NCI-H2081 (cell line): ENCODE measurements around the gene CEP128.

Experiments
- DNase-seq, 2 experiments: peaks; one replicate each; lab custom pipeline; 2025; lab: John Stamatoyannopoulos, UW

Gene CEP128

DNA sequence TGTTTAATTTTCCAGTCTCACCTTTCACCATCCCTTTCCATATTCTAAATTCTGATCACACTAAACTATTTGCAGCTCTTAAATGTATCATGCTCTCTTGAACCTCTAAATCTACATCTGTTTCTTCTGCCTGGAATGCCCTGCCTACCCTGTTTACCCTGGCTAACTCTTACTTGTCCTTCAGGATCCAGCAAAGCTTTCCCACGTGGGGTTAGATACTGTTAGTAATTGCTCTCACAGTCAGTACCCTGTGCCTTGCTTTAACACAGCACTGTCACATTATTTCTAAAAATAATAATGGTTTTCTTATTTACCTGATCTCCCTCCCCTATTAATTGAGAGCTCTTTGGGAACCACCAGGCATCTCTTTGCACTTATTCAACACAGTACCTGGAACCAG lies 333.0 kb downstream of the CEP128 start:
- DNase-seq = no peak

DNA sequence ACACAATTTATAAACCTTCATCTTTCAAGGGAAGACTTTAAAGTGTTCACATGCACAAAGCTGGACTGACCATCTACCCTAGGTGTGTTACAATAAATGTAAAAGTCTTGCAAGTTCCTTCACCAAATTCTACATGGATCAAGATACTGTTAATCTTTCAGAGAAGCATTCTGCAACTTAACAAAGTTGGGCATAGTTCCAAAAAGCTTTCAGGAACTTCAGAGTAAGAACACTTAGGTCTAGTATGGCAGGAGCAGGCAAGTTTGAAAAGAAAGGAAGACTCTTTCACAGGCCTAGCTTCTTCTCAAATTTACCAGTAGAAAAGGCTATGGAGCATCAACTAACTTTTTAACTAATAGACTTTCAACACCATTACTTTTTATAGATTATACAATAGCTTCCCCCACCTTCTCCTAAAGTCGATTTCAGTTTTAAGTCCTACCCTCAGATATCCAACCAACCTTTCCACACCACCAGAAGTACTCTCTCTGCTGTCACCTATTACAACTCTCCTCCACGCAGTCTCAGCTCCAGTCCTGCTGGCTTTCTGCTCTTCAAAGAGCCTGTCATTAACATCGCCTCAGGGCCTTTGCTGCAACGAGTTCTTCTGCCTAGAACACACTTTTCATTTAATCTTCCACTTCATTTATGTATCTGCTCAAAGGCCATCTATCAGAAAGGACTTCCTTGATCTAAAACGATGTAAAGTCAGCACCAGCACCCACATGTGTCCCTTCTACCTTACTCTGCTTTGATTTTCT lies 333.9 kb downstream of the CEP128 start:
- DNase-seq = no peak

DNA sequence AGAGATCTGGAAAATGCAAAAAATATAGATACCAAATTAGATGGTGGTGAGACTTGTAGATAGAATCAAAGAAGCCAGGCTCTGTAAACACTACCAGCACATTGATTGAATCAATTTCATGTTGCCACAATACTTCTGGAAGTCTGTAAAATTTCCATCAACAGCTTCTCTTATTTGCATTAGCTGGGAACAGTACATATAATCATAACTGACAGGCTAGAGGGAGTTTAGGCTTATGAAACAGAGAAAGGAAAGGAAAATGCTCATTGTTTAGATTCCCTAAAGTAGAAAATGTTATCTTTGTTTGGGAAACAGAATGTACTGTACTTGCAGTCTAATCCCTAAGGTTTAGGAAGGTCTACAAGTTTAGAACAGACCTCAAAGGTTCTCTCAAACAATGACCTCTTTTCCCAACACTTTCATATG lies 335.2 kb downstream of the CEP128 start:
- peak in 1 of 2 experiments; percentile 1 for DNase-seq

DNA sequence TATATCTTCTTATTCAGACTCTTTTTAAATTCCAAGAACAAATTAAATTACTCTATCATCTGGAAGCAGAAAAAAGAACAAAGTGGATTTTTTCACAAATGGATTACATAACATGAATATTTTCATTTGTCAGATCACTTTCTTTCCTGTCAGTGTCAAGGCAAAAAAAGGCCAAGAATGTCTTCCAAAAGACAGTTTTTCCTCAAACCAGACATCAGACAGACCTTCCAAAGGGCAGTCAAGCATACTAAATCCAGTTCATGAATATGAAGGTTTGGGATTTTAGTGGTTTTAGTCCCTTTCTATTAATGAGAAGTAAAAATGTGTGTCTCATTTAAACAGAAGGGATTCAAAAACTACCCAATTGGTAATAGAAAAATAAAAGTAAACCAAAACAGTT lies 336.0 kb downstream of the CEP128 start:
- no peak for DNase-seq

DNA sequence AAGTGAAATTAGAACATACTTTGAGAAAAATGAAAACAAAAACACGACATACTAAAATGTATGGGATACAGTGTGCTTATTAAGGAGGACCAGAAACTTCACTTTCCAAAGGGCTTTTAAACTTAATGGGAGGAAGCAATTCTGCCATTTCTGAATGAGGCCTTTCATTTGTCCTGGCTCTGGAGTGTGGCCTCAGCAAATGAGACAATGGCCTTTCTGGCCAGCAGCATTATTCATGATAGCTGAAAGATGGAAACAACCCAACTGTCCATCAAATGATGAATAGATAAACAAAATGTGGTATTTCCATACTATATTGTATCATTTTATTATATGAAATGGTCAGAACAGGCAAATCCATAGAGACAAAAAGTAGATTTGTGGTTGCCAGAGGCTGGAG lies 338.6 kb downstream of the CEP128 start:
- DNase-seq = no peak

DNA sequence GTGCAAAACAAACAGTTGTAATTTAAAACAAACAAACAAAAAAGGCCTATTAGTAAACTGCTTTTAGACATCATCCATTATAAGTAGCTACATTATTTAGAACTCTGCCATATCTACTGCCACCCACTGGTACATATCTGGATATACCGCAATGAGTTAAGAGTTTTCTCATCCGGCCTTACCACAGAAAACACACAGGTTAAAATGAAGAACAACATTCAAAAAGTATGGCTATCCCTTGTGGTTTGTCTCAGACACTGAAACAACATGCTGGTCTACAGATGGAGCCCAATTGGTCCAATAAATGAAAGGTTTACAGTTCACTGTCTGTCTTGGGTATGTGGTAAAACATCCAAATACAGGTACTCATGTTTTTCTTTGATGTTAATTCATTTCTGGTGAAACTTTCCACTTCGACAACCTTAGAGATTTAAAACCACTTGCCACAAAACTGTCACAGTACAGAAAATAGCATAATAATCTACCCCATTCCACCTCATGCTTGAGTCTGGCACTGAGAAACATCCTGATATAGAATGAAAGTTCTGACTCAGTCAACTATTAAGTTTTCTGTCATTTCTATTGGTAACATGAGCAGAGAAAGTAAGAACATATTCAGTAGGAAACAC lies 354.3 kb downstream of the CEP128 start:
- DNase-seq = peak; percentile 10 to 13

DNA sequence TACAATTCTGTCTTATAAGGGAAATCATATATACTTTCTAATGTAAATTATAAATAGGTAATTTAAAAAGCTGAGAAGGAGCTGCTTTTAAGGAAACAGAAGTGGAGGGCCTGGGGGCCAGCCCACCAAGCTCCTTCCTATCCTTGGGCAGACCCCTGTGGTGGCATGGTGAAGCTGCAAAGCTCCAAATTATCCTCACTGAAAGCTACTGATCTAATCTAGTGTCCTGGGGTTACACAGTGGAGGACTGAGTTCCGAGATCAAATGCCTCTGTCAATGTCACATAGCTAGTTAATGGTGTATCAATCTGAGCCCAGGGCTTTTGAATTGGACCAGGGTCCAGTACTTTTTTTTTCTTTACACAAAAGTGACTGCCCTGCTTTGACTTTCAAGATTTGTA lies 355.4 kb downstream of the CEP128 start:
- DNase-seq = no peak

DNA sequence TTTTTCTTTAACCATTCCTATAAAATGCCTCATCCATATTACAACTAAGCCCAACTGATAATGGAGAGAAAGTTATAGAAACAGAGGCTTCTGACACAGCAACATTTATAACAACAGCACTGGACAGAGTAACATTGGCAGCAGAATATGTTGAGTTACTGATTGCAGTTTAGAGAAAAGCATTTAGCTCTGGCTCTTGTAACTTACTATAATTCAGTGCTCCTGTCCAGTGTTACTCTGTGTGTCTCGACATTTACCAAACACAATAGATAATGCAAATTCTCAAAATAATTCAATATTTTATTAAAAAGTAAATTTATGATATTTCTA lies 356.1 kb downstream of the CEP128 start:
- no peak for DNase-seq

DNA sequence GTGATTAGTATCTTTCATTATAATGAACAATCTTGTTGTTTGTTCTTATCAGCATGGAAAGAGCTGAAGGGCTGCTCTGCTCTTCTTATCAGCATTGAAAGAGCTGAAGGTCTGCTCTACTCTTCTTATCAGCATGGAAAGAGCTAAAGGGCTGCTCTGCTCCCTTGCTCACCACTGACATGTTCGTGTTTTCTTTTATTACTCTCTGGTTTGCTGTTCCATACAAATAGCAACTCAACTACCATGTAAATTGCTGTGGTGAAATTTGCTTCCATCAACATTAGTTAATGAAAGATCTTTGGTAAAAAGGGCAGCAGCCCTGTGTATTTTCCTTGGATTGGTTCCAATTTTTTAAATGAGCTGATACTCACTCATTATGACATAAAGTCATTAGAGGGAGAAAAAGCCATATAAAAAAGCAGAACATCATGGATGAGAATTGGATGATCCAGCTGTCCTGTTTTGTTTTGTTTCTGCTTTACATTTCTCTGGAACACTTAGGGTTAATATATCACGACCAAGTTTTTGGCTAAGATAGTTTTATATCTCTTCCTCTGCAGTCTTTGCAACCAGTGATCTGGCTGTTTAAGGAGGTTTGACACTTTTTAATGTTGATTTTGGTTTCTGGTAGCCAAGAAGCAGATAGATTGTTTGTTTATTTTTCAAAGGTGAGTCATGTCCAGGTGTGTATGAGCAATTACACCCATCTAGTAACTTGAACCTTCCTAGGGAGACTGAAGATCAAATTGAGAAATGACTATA lies 356.6 kb downstream of the CEP128 start:
- DNase-seq = peak; percentile 15 to 57

DNA sequence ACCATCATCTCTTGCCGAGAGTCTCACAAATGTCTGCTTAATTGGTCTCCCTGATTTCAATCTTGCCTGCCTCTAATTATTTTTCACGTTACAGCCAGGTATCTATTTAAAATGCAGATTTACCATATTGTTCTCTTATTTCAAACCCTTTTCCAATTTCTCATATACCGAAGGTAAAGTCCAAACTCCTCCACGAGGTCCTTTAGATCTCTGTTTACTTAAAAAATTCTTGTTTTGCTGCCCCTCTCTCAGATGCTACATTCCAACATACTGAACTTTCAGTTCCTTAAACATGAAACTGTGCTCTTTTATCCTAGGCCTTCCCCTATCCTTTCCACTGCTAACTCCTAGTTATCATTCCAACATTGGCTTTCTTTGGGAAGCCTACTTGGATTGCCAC lies 363.9 kb downstream of the CEP128 start:
- DNase-seq = no peak

DNA sequence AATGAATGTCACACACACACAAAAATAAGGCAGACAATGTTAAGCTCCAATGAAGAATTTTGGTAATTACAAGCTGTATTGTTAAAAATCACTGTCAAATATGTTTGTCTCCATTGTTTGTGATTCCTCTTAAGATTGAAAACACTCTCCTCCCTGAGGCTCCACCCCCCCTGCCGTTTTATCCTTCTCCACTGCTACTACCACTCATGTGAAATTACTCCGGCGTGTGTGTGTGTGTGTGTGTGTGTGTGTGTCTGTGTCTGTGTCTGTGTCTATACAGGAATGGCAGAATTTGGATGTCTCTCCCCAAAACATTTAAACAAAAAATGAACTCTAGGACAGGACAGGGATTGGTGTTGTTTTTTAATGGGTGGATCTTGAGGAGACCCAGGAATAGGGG lies 365.1 kb downstream of the CEP128 start:
- no peak for DNase-seq

DNA sequence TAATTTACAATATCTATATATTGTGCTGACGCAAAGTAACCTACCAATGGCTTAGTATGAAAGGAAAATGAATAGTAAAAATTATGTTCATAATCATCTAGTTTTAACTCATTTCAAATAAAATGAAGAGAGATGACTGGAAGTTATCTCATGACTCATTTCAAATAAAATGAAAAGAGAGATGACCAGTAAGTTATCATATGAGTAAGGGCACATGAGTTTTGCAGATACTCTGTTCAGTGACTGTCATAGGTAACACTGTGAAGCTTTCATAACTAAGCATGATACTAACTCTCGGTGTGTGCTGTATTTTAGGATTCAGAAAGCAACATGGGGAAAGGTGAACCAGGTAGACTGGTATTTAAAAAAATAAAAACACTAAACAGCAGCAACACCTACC lies 365.8 kb downstream of the CEP128 start:
- no peak for DNase-seq

DNA sequence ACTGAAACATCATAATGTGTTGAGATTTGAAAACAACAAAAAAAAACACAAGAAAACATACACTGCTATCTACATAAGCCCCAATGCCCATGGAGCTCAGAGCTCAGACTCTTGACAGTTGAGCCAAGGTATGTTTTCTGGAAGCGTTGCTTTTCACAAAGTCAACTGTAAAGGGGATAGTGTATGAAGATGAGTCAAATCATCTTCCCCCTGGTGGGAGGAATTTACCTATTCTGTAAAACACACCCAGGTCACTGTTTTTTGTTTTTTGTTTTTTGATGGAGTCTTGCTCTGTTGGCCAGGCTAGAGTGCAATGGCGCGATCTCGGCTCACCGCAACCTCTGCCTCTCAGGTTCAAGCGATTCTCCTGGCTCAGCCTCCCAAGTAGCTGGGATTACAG lies 368.9 kb downstream of the CEP128 start:
- DNase-seq = no peak

DNA sequence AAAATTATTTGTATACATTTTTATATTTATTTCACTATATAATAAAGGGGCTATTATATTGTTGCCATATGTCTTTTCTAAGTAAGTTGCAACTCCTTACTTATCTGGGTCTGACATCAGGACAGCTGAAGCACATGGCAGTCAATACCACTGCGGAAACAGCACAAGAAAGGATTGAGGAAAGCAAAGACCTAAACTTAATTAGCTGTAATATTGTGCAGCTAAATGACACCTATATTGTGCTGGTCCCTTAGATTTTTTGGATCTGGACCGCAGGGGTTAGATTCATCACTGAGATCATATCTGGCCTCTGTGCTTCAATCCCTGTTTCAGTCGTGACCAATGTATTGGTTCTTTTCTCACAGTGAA lies 370.6 kb downstream of the CEP128 start:
- DNase-seq = no peak

DNA sequence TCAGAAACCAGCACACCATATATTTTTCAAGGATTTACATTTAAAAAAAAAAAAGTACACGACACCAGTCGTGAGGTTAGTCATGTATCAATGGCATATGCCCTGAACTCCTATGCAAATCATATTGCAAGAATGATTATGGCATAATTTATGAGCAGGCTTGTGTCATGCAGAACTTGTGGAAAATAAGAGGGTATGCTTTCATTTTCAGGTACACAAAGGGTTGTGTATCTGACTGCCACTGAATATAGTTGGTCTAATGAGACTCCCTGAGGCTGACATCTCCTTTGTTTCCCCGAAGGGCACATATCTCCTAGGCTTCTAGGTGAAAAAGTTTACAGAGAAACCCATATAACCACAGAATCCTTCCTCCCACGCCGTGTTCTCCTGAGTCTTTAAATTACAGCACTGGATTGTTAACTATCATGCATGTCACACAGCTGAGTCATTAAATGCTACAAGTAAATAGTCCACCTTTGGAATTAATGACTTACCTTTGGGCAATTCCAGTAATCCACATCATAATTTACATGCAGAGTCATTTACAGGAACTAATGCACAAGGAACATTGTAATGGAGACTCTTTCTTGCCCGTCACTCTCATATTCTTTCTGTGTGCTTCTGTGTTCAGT lies 373.5 kb downstream of the CEP128 start:
- DNase-seq = no peak

DNA sequence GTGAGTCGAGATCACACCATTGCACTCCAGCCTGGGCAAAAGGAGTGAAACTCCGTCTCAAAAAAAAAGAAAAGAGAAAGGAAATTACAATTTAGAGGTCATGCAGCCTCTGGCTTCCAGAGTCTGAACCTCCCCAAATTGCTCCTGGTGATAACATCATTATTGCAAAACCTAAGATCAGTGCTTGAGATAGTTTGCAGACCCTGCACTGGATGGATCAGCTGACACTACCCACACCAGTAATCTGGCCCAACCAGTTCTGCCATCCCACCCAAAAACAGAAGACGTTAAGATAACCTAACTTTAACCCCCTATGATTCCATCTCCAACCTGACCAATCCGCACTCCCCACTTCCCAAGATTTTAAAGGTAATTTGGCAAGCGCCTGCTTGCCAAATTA lies 376.5 kb downstream of the CEP128 start:
- DNase-seq = no peak

DNA sequence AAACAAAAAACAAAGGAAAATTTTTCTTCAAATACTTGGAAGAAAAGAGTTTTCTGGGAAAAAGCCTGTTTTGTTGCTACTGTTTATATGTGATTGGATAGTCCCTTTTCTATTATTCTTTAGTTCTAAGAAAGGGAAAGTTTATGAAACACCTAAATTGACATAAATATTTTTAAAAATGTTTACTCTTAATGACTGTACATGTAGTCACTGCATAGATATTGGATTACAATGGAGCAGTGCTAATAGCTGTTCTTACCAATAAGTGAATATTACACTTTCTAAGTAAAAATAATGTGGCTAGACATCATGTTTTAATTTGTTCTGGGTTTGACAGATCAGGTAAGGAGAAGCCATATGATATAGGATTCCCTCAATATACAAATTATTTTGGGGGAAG lies 377.5 kb downstream of the CEP128 start:
- DNase-seq = no peak

DNA sequence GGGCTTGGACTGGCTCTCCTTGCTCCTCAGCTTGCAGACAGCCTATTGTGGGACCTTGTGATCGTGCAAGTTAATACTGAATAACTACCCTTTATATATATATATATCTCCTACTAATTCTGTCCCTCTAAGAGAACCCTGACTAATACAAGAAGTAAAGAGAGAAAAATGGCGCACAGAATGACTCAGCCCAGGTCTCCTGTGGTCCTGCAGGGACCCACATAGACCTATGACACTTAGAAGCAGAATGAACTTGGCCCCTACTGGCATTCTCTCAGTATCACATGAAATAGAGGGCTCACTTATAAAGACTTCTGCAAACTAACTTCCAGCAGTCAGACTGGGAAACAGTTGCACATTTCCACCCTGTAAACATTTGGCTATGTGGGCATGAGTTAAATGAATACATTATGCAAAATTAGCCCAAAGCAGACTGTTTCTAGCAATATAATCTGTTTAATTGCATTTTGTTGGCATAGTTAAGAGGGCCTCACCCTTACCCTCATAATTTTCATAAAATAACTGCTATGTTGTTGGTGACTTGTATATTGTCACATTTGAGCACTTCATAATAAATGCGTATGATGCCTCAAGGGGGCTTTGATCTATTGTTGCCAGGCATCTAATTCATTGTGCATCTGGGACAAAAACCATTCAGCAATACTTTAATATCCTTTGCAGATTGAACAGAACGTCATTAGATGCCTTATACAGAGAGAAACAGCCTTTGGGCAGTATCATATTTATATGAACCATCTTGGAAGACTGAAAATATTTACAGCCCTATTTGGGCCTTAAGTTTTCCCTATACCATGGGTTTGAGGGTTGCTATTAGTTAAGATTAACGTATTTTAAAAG lies 380.5 kb downstream of the CEP128 start:
- DNase-seq = no peak

DNA sequence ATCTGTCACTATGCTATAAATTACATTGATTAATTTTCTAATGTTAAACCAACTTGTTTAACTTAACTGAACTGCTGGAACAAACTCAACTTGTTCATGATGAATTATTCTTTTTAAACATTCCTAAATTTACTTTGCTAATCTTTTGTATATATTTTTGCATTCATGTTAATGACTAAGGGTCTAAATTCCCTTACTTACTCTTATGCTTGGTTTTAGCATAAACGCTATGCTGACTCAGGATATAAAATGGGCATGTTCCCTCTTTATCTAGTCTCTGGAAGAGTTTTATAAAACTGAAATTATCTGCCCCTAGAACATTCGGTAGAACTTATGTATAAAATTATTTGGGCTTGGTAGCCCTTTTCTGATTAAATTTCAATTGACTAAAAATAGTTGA lies 387.4 kb downstream of the CEP128 start:
- DNase-seq = no peak

DNA sequence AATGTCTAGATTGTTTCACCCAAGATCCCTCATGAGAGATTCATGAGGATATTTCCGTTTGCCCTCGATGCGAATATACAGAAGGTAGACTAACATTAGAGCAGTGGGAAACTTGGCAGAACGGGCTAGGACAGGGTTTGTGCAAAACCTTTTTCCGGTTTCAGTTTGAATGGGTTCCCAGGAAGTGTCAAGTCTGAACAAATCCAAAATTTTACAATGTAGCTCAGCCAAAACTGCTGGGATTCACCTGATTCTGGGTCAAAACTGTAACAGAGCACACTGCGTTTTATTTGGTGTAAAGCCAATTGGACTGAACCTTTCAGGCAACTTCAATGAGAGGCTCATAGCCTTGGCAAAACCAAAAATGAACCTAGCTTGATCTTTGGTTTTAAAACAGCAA lies 392.4 kb downstream of the CEP128 start:
- DNase-seq = no peak

DNA sequence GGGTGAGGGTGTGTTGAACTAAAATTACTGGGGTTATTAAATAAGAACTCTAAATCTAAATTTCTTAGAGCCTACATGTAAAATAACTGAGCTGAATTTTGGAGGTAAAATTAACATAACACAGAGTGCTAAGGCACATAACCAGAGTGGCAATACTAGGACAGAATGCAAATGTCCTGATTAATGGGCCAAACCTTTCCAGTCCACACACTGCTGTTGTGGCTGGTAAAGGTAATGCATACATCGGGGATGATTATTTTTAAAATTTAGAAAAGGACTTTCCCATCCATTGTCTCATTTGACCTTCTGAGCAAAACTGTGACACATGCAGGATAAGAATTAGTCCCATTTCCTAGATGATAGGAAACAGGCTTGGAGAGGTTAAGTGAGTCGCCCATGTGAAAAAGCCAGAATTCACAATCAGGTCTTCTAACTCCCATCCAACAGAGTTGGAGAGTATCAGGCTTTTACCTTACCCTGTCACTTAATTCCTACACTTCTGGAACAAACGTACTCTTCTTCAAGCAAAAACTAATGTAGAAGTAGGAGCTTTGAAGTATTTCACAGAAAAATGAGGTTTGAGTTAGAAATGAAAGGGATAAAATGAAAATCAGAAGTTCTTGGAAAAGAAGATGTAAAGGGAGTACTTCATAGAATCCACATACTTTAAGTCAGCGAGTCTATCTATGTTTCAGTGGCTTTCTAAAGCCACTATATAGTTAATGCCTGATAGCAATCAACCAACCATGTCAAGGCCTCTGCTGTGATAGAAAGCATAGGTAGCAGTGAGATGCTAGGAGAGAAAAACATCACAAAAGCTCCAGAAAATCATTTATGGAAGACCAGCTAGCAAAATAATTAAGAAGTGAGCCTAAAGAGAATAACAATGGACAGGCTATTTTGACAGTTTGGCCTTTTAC lies 395.3 kb downstream of the CEP128 start:
- no peak for DNase-seq
